ENCODE data around the gene CFAP97. TPM values are rescaled to one million over a fixed set of nuclear protein-coding genes. Genes with fewer than 3 reads are reported as not detected.
A peak's percentile ranks its signal among the peaks of the same experiment; 100 is the strongest.
"Not testable (repeated sequence)": the region's sequence is repeated elsewhere in the genome, so short reads cannot be mapped to it uniquely, and the experiment has no call there.

The CFAP97 gene
- total RNA-seq, 1 donor from 2014 or later = 49.3 TPM

- DNase-seq (ENCODE audit: low spot score) = no peak
These were observed 18.8 kb upstream of the CFAP97 start for GRCh38 chr4:185222598-185222997.

GRCh38 chr4:185221912-185222311, 18.1 kb upstream of the CFAP97 start:
- DNase-seq (ENCODE audit: low spot score) = no peak

GRCh38 chr4:185221491-185221890, 17.7 kb upstream of the CFAP97 start:
- DNase-seq (ENCODE audit: low spot score) = no peak

- peak; percentile 66 for DNase-seq (ENCODE audit: low spot score)
These were observed 15.9 kb upstream of the CFAP97 start for GRCh38 chr4:185219551-185220344.

- DNase-seq (ENCODE audit: low spot score) = no peak
These were observed 14.5 kb upstream of the CFAP97 start for GRCh38 chr4:185218312-185218711.

GRCh38 chr4:185217408-185217975, 13.7 kb upstream of the CFAP97 start:
- DNase-seq (ENCODE audit: low spot score) = no peak

- DNase-seq (ENCODE audit: low spot score) = no peak
These were observed 11.5 kb upstream of the CFAP97 start for GRCh38 chr4:185215261-185215660.

GRCh38 chr4:185213877-185214276, 10.1 kb upstream of the CFAP97 start:
- no peak for DNase-seq (ENCODE audit: low spot score)

- DNase-seq (ENCODE audit: low spot score) = no peak
These were observed 8.8 kb upstream of the CFAP97 start for GRCh38 chr4:185212581-185212980.

GRCh38 chr4:185211641-185212040, 7.8 kb upstream of the CFAP97 start:
- DNase-seq (ENCODE audit: low spot score) = no peak

GRCh38 chr4:185211035-185211434, 7.2 kb upstream of the CFAP97 start:
- no peak for DNase-seq (ENCODE audit: low spot score)

- DNase-seq (ENCODE audit: low spot score) = peak; percentile 53
These were observed 6.5 kb upstream of the CFAP97 start for GRCh38 chr4:185210102-185210981.

- DNase-seq (ENCODE audit: low spot score) = not testable (repeated sequence)
These were observed 6.0 kb upstream of the CFAP97 start for GRCh38 chr4:185209852-185210101.

GRCh38 chr4:185209031-185209851, 5.4 kb upstream of the CFAP97 start, which contains the start of gene SNX25:
TSS of gene SNX25 (plus strand) at chr4:185209598. CDS start at chr4:185209827, 229 bp downstream.
- DNase-seq (ENCODE audit: low spot score) = peak; percentile 85

- no peak for DNase-seq (ENCODE audit: low spot score)
These were observed 3.7 kb upstream of the CFAP97 start for GRCh38 chr4:185207466-185207865.

- DNase-seq (ENCODE audit: low spot score) = no peak
These were observed 2.0 kb upstream of the CFAP97 start for GRCh38 chr4:185205697-185206342.

- not testable (repeated sequence) for DNase-seq (ENCODE audit: low spot score)
These were observed 1.3 kb upstream of the CFAP97 start for GRCh38 chr4:185205073-185205472.

GRCh38 chr4:185204238-185204910, 574 bp upstream of the CFAP97 start:
- DNase-seq (ENCODE audit: low spot score) = no peak

- DNase-seq (ENCODE audit: low spot score) = no peak
These were observed 765 bp downstream of the CFAP97 start for GRCh38 chr4:185202984-185203485.

All from ureter (tissue), 1 donor.